Measurements from ENCODE around the gene SCRN1. TPM values are rescaled to one million over a fixed set of nuclear protein-coding genes. Genes with fewer than 3 reads are reported as not detected.
"Not testable (repeated sequence)": the region's sequence is repeated elsewhere in the genome, so short reads cannot be mapped to it uniquely, and the experiment has no call there.

Gene SCRN1
- total RNA-seq, 1 experiment from 2014 or later: 88.6 TPM

GRCh38 chr7:29972315-29972669, 17.3 kb downstream of the SCRN1 start:
- H3K4me3 ChIP-seq (ENCODE audit: low read length): no peak overlapping the region
- peaks cover 98% of the 10 kb centered on the region for H3K79me2 ChIP-seq (ENCODE audit: low read length)
- peaks cover 57% of the 10 kb centered on the region for H3K4me1 ChIP-seq (ENCODE audit: low read length)
- H3K9me3 ChIP-seq (ENCODE audit: low read length): no peaks in the 10 kb centered on the region
- no peak overlapping the region for H3K4me2 ChIP-seq (ENCODE audit: low read depth, low read length, poor library complexity, severe bottlenecking)
- no peak overlapping the region for H2AFZ ChIP-seq (ENCODE audit: low read length)
- no peak for DNase-seq
- H3K9me2 ChIP-seq (replicated peaks; ENCODE audit: insufficient read depth, low read length): no peaks in the 10 kb centered on the region
- H3K27me3 ChIP-seq (ENCODE audit: low read length): no peaks in the 10 kb centered on the region
- peak overlapping the region; percentile 1; the same call in 1 of the 2 replicates for H3K27ac ChIP-seq (ENCODE audit: low read length)
- no peaks in the 10 kb centered on the region for H4K20me1 ChIP-seq (ENCODE audit: insufficient read depth, low read depth, low read length)
- no peak overlapping the region for H3K9ac ChIP-seq (ENCODE audit: low read length)
- peaks cover 31% of the 10 kb centered on the region for H3K36me3 ChIP-seq (ENCODE audit: insufficient read depth, low read length)

GRCh38 chr7:29971566-29972314, 17.9 kb downstream of the SCRN1 start:
- Histone ChIP-seq H3K4me3 (ENCODE audit: low read length) (no peak overlapping the region), H4K20me1 (ENCODE audit: insufficient read depth, low read depth, low read length) (no peaks in the 10 kb centered on the region), H3K27ac (ENCODE audit: low read length) (peak overlapping the region; percentile 1; the same call in 1 of the 2 replicates), H3K79me2 (ENCODE audit: low read length) (peaks cover 98% of the 10 kb centered on the region), H3K4me1 (ENCODE audit: low read length) (peaks cover 56% of the 10 kb centered on the region), H3K9me2 (replicated peaks; ENCODE audit: insufficient read depth, low read length) (no peaks in the 10 kb centered on the region), H2AFZ (ENCODE audit: low read length) (no peak overlapping the region), H3K4me2 (ENCODE audit: low read depth, low read length, poor library complexity, severe bottlenecking) (no peak overlapping the region), H3K27me3 (ENCODE audit: low read length) (no peaks in the 10 kb centered on the region), H3K9ac (ENCODE audit: low read length) (no peak overlapping the region), H3K9me3 (ENCODE audit: low read length) (no peaks in the 10 kb centered on the region), H3K36me3 (ENCODE audit: insufficient read depth, low read length) (peaks cover 31% of the 10 kb centered on the region)
- no peak for DNase-seq

DNA sequence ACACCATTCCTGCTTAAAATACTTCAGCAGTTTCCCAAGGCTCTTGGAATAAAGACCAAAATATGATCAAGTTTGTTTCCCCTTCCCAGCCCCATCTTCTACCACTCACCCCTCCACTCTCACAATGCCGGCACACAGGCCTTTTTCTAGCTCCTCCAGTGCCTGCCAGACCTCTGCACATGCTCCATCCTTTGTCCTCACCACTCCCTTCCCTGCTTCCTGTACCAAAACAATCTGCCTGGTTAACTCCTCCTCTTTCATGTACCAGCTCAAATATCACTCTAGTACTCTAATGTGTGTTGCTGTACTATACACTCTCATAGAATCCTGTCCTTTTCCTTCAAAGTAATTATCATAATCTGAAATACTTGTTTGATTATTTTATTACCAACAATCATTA, 19.4 kb downstream of the SCRN1 start:
- no peaks in the 10 kb centered on the region for H3K9me2 ChIP-seq (replicated peaks; ENCODE audit: insufficient read depth, low read length)
- H3K36me3 ChIP-seq (ENCODE audit: insufficient read depth, low read length): peaks cover 38% of the 10 kb centered on the region
- no peaks in the 10 kb centered on the region for H3K27me3 ChIP-seq (ENCODE audit: low read length)
- no peak overlapping the region for H3K27ac ChIP-seq (ENCODE audit: low read length)
- no peak overlapping the region for H3K4me2 ChIP-seq (ENCODE audit: low read depth, low read length, poor library complexity, severe bottlenecking)
- no peak overlapping the region for H2AFZ ChIP-seq (ENCODE audit: low read length)
- H3K4me1 ChIP-seq (ENCODE audit: low read length): peaks cover 46% of the 10 kb centered on the region
- H3K9me3 ChIP-seq (ENCODE audit: low read length): no peaks in the 10 kb centered on the region
- no peaks in the 10 kb centered on the region for H4K20me1 ChIP-seq (ENCODE audit: insufficient read depth, low read depth, low read length)
- peaks cover 98% of the 10 kb centered on the region for H3K79me2 ChIP-seq (ENCODE audit: low read length)
- DNase-seq: no peak
- H3K4me3 ChIP-seq (ENCODE audit: low read length): no peak overlapping the region
- no peak overlapping the region for H3K9ac ChIP-seq (ENCODE audit: low read length)

DNA sequence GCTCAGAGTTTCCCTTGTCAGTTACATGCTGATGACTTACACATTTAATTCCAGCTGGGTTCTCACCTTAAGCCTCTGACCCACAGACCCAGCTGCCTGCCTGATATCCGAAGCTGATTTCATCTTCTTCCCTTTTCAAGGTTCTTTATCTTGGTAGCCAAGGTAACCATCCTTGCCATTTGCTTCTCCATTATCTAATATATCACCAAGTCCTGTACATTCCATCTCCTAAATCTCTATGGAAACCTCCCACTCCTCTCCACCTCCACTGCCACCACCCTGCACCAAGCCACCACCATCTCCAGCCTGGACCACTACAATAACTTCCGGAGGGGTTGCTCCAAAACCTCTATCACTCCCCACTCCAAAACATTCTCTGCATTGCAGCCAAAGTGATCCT, 19.9 kb downstream of the SCRN1 start:
- no peaks in the 10 kb centered on the region for H3K27me3 ChIP-seq (ENCODE audit: low read length)
- H3K79me2 ChIP-seq (ENCODE audit: low read length): peaks cover 97% of the 10 kb centered on the region
- H3K4me3 ChIP-seq (ENCODE audit: low read length): no peak overlapping the region
- peaks cover 38% of the 10 kb centered on the region for H3K36me3 ChIP-seq (ENCODE audit: insufficient read depth, low read length)
- H2AFZ ChIP-seq (ENCODE audit: low read length): no peak overlapping the region
- no peak overlapping the region for H3K4me2 ChIP-seq (ENCODE audit: low read depth, low read length, poor library complexity, severe bottlenecking)
- H3K9ac ChIP-seq (ENCODE audit: low read length): no peak overlapping the region
- H3K27ac ChIP-seq (ENCODE audit: low read length): no peak overlapping the region
- no peaks in the 10 kb centered on the region for H3K9me2 ChIP-seq (replicated peaks; ENCODE audit: insufficient read depth, low read length)
- H3K4me1 ChIP-seq (ENCODE audit: low read length): peaks cover 42% of the 10 kb centered on the region
- no peaks in the 10 kb centered on the region for H4K20me1 ChIP-seq (ENCODE audit: insufficient read depth, low read depth, low read length)
- DNase-seq: no peak
- H3K9me3 ChIP-seq (ENCODE audit: low read length): no peaks in the 10 kb centered on the region

- Histone ChIP-seq H3K4me3 (ENCODE audit: low read length) (no peak overlapping the region), H3K9ac (ENCODE audit: low read length) (no peak overlapping the region), H2AFZ (ENCODE audit: low read length) (no peak overlapping the region), H3K27ac (ENCODE audit: low read length) (no peak overlapping the region), H3K36me3 (ENCODE audit: insufficient read depth, low read length) (peaks cover 40% of the 10 kb centered on the region), H3K79me2 (ENCODE audit: low read length) (peaks cover 95% of the 10 kb centered on the region), H3K4me2 (ENCODE audit: low read depth, low read length, poor library complexity, severe bottlenecking) (no peak overlapping the region), H3K9me3 (ENCODE audit: low read length) (no peaks in the 10 kb centered on the region), H3K4me1 (ENCODE audit: low read length) (peaks cover 42% of the 10 kb centered on the region), H3K9me2 (replicated peaks; ENCODE audit: insufficient read depth, low read length) (no peaks in the 10 kb centered on the region), H3K27me3 (ENCODE audit: low read length) (no peaks in the 10 kb centered on the region), H4K20me1 (ENCODE audit: insufficient read depth, low read depth, low read length) (no peaks in the 10 kb centered on the region)
- no peak for DNase-seq
Observed at GRCh38 chr7:29968683-29969395, 20.8 kb downstream of the SCRN1 start.

GRCh38 chr7:29965030-29965429, 24.6 kb downstream of the SCRN1 start:
- Histone ChIP-seq H3K36me3 (ENCODE audit: insufficient read depth, low read length) (peaks cover 48% of the 10 kb centered on the region), H3K9me3 (ENCODE audit: low read length) (no peaks in the 10 kb centered on the region), H3K4me3 (ENCODE audit: low read length) (no peak overlapping the region), H3K4me1 (ENCODE audit: low read length) (peaks cover 20% of the 10 kb centered on the region), H2AFZ (ENCODE audit: low read length) (no peak overlapping the region), H3K27me3 (ENCODE audit: low read length) (no peaks in the 10 kb centered on the region), H3K27ac (ENCODE audit: low read length) (no peak overlapping the region), H3K9ac (ENCODE audit: low read length) (no peak overlapping the region), H4K20me1 (ENCODE audit: insufficient read depth, low read depth, low read length) (no peaks in the 10 kb centered on the region), H3K79me2 (ENCODE audit: low read length) (peaks cover 78% of the 10 kb centered on the region), H3K9me2 (replicated peaks; ENCODE audit: insufficient read depth, low read length) (no peaks in the 10 kb centered on the region), H3K4me2 (ENCODE audit: low read depth, low read length, poor library complexity, severe bottlenecking) (no peak overlapping the region)
- DNase-seq: no peak

GRCh38 chr7:29962035-29962434, 27.6 kb downstream of the SCRN1 start:
- H3K4me3 ChIP-seq (ENCODE audit: low read length): no peak overlapping the region

DNA sequence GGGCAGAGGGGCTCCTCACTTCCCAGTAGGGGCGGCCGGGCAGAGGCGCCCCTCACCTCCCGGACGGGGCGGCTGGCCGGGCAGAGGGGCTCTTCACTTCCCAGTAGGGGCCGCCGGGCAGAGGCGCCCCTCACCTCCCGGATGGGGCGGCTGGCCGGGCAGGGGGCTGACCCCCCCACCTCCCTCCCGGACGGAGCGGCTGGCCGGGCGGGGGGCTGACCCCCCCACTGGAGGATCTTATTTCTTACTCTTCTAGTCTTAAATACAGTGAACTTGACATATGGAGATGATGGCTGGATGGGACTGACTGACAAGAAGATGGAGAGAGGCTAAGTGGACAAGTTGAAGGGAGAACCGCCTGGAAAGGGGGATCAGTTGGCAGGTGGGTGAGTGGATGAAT, 28.0 kb downstream of the SCRN1 start:
- H3K4me1 ChIP-seq (ENCODE audit: low read length): peaks cover 45% of the 10 kb centered on the region
- H3K27me3 ChIP-seq (ENCODE audit: low read length): not testable (repeated sequence)

More at GRCh38 chr7:29962035-29962434, 27.6 kb downstream of the SCRN1 start:
- peaks cover 23% of the 10 kb centered on the region; the same call in 1 of the 2 replicates for H3K36me3 ChIP-seq (ENCODE audit: insufficient read depth, low read length)
- no peak for DNase-seq
- H3K9ac ChIP-seq (ENCODE audit: low read length): no peak overlapping the region
- H2AFZ ChIP-seq (ENCODE audit: low read length): no peak overlapping the region
- H3K4me1 ChIP-seq (ENCODE audit: low read length): peaks cover 45% of the 10 kb centered on the region
- H3K27ac ChIP-seq (ENCODE audit: low read length): no peak overlapping the region
- H3K27me3 ChIP-seq (ENCODE audit: low read length): no peaks in the 10 kb centered on the region
- H3K79me2 ChIP-seq (ENCODE audit: low read length): peaks cover 78% of the 10 kb centered on the region
- no peaks in the 10 kb centered on the region for H3K9me2 ChIP-seq (replicated peaks; ENCODE audit: insufficient read depth, low read length)
- H3K9me3 ChIP-seq (ENCODE audit: low read length): no peaks in the 10 kb centered on the region
- H4K20me1 ChIP-seq (ENCODE audit: insufficient read depth, low read depth, low read length): no peaks in the 10 kb centered on the region
- H3K4me2 ChIP-seq (ENCODE audit: low read depth, low read length, poor library complexity, severe bottlenecking): no peak overlapping the region

More for the DNA sequence above, 28.0 kb downstream of the SCRN1 start:
- not testable (repeated sequence) for H2AFZ ChIP-seq (ENCODE audit: low read length); H3K9me3 ChIP-seq (ENCODE audit: low read length); H4K20me1 ChIP-seq (ENCODE audit: insufficient read depth, low read depth, low read length); H3K4me2 ChIP-seq (ENCODE audit: low read depth, low read length, poor library complexity, severe bottlenecking); DNase-seq; H3K9me2 ChIP-seq (replicated peaks; ENCODE audit: insufficient read depth, low read length); H3K4me3 ChIP-seq (ENCODE audit: low read length); H3K27ac ChIP-seq (ENCODE audit: low read length); H3K9ac ChIP-seq (ENCODE audit: low read length)
- Histone ChIP-seq H3K79me2 (ENCODE audit: low read length) (peaks cover 77% of the 10 kb centered on the region), H3K36me3 (ENCODE audit: insufficient read depth, low read length) (peaks cover 23% of the 10 kb centered on the region; the same call in 1 of the 2 replicates)
